Glutamatergic neuron (in vitro differentiated cells): ENCODE data around the gene RHBDF1. TPM values are rescaled to one million over a fixed set of nuclear protein-coding genes. Genes with fewer than 3 reads are reported as not detected.
"Not testable (repeated sequence)": the region's sequence is repeated elsewhere in the genome, so short reads cannot be mapped to it uniquely, and the experiment has no call there.

Experiments used
- DNase-seq: peaks from one replicate; pipeline ENCODE4 v3.0.0; 2022
- H3K27ac Mint-ChIP-seq: one replicate; pipeline ENCODE4 v1.8.0; 2020; ENCODE audit warnings: mild to moderate bottlenecking, mixed read lengths, inconsistent platforms; ENCODE audit not compliant: unreplicated experiment
- H3K27me3 Mint-ChIP-seq: one replicate; pipeline ENCODE4 v1.8.0; 2020; ENCODE audit warnings: mild to moderate bottlenecking, moderate library complexity, mixed read lengths, inconsistent platforms; ENCODE audit not compliant: unreplicated experiment
- H3K36me3 Mint-ChIP-seq: one replicate; pipeline ENCODE4 v1.8.0; 2020; ENCODE audit warnings: mild to moderate bottlenecking, mixed read lengths, inconsistent platforms; ENCODE audit not compliant: unreplicated experiment
- H3K4me1 Mint-ChIP-seq: one replicate; pipeline ENCODE4 v1.8.0; 2020; ENCODE audit warnings: mild to moderate bottlenecking, low read depth, mixed read lengths, inconsistent platforms; ENCODE audit not compliant: unreplicated experiment
- H3K4me3 Mint-ChIP-seq: one replicate; pipeline ENCODE4 v1.8.0; 2020; ENCODE audit warnings: mild to moderate bottlenecking, mixed read lengths, inconsistent platforms; ENCODE audit not compliant: unreplicated experiment
- H3K9me3 Mint-ChIP-seq: one replicate; pipeline ENCODE4 v1.8.0; 2020; ENCODE audit warnings: mild to moderate bottlenecking, moderate library complexity, mixed read lengths, inconsistent platforms; ENCODE audit not compliant: unreplicated experiment
- total RNA-seq: library from RNA; stranded (reverse); fragmentation: NEBNext Ultra II Directional; extraction: Animal tissue kit (Norgen Biotek cat#: 25700); gene quantifications from one replicate; pipeline ENCODE4 v1.2.1, GENCODE V29; 2021; ENCODE audit not compliant: unreplicated experiment
- TF ChIP-seq, protein P1 (sequence below): fragments of 200-600 bp; sonication (generic); IDR thresholded peaks from one replicate; pipeline ENCODE4 v1.5.0; 2021; ENCODE audit not compliant: partially characterized antibody, unreplicated experiment

RHBDF1 gene
- total RNA-seq, 1 donor from 2014 or later, result 25.2 TPM

DNA sequence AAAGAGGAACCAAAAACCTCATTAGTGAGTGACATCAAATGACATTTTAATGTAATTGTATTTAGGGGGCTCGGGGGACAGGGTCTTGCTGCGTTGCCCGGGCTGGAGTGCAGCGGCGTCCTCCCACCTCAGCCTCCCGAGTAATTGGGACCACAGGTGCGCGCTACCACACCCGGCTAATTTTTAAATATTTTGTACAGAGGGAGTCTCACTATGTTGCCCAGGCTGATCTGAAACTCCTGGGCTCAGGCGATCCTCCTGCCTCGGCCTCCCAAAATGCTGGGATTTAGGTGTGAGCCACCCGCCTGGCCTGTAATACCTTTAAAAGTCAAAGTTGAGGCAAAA is 18.2 kb downstream of the RHBDF1 start:
- H3K27me3 Mint-ChIP-seq, result peaks cover 5% of the 10 kb centered on the region
- TF ChIP-seq, protein P1, sequence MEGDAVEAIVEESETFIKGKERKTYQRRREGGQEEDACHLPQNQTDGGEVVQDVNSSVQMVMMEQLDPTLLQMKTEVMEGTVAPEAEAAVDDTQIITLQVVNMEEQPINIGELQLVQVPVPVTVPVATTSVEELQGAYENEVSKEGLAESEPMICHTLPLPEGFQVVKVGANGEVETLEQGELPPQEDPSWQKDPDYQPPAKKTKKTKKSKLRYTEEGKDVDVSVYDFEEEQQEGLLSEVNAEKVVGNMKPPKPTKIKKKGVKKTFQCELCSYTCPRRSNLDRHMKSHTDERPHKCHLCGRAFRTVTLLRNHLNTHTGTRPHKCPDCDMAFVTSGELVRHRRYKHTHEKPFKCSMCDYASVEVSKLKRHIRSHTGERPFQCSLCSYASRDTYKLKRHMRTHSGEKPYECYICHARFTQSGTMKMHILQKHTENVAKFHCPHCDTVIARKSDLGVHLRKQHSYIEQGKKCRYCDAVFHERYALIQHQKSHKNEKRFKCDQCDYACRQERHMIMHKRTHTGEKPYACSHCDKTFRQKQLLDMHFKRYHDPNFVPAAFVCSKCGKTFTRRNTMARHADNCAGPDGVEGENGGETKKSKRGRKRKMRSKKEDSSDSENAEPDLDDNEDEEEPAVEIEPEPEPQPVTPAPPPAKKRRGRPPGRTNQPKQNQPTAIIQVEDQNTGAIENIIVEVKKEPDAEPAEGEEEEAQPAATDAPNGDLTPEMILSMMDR, result no peak

DNA sequence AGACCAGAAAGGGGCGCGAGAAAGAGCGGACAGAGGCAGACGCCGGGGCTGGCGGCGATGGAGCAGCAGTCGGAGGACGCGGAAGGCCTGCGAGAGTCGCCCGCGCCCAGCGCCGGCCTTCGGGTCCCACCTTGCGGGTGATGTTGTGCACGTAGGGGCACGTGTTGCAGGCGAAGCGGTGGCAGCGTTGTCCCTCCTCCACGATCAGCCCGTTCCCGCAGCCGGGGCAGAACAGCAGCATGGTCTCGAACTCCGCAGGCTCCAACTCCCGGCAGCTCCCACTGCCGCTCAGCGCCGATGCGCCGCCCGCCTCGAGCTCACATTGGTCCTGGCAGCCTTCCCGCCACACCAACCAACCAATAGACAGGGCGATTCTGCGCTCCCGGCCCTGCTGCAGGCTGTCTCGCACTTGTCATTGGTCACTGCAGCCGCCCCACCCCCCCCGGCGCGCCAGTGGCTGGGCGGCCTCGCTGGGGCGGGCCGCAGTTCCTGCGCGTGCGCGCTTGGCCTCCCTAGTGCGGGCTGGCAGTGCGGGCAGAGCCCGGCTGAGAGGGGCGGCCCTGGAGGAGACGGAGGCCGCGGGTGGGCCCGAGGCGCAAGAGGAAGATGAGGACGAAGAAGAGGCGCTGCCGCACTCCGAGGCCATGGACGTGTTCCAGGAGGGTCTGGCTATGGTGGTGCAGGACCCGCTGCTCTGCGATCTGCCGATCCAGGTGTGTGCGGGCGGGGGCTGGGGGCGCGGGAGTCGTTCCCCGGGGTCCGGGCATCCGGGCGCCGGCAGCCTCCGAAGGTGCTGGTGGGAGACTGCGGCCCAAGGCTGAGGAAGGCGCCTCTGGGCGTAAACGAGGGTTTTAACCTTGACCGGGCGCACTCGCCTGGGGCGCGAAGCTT is 18.8 kb downstream of the RHBDF1 start, which contains the start of the genes POLR3K and SNRNP25:
TSS of gene POLR3K (minus strand) at position 263 of the 891 bp plus-strand sequence. CDS start at position 241, 22 bp downstream.
TSS of gene SNRNP25 (plus strand) at position 483 of the 891 bp plus-strand sequence. CDS start at position 672, 189 bp downstream.
- peaks cover 5% of the 10 kb centered on the region for H3K4me1 Mint-ChIP-seq

More for the DNA sequence above, 18.2 kb downstream of the RHBDF1 start:
- Mint-ChIP-seq H3K4me1 (peaks cover 5% of the 10 kb centered on the region), H3K9me3 (peaks cover 2% of the 10 kb centered on the region), H3K27ac (no peak overlapping the region), H3K4me3 (peak overlapping the region; percentile 99), H3K36me3 (peaks cover 7% of the 10 kb centered on the region)
- DNase-seq, result no peak

DNA sequence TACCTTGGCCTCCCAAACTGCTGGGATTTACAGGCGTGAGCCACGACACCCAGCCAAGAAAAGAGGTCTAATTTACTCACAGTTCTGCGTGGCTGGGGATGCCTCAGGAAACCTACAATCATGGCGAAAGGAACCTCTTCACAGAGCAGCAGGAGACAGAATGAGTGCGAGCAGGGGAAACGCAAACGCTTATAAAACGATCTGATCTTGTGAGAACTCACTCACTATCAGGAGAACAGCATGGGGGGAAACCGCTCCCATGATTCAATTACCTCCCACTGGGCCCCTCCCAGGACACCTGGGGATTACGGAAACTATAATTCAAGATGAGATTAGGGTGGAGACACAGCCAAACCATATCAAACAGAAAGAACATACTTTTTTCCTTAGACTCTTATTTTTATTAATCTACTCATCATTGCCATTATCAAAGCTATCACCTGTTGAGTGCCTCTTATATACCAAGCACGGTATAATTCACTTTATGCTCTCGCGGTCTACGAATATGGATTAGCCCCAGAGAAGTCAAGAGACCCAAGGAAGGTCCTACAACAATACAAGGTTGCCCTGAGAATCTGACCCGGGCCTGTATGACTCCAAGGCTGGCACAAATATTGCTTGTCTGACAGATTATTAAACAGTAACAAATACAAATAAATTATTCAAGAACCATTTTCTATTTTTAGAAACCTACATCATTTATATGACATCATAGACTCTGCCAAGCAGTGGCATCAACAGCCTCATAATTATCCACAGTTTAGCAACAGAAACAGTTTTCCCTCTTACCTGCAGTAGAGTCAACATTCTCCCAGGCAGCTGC is 21.5 kb downstream of the RHBDF1 start:
- TF ChIP-seq, protein P1, result no peak
- peaks cover 2% of the 10 kb centered on the region for H3K9me3 Mint-ChIP-seq
- H3K27ac Mint-ChIP-seq, result no peak overlapping the region

More for the DNA sequence above, 18.8 kb downstream of the RHBDF1 start, which contains the start of the genes POLR3K and SNRNP25:
- TF ChIP-seq, protein P1, result no peak
- Mint-ChIP-seq H3K27ac (peak within 1 kb of the TSS; percentile 63), H3K4me3 (peak within 1 kb of the TSS; percentile 99), H3K36me3 (peaks cover 7% of the 10 kb centered on the region), H3K9me3 (peaks cover 2% of the 10 kb centered on the region), H3K27me3 (peaks cover 4% of the 10 kb centered on the region)
- peak; percentile 99 for DNase-seq

DNA sequence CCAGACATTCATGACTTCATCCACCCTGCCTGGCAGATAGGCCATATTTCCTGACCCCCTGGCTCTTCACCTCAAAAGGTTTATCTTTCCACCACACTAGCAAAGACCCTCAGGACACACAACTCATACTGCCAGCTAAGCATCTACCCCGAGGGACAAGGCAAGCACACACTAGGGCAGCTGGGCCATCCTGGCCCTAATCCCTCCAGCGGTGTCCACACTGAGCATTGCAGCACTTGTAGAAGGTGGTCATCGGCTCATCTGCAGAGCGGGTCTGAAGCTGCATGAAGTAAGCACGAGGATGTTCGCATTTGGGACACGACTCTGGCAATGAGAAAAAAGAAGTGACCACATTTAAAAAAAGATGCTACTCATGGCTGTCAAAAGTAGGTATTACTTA is 25.2 kb downstream of the RHBDF1 start:
- peaks cover 1% of the 10 kb centered on the region for H3K27me3 Mint-ChIP-seq
- no peak overlapping the region for H3K27ac Mint-ChIP-seq
- peaks cover 1% of the 10 kb centered on the region for H3K4me1 Mint-ChIP-seq
- no peak for DNase-seq
- H3K9me3 Mint-ChIP-seq, result peaks cover 2% of the 10 kb centered on the region
- no peaks in the 10 kb centered on the region for H3K36me3 Mint-ChIP-seq
- no peak overlapping the region for H3K4me3 Mint-ChIP-seq
- TF ChIP-seq, protein P1, result no peak

More for the DNA sequence above, 21.5 kb downstream of the RHBDF1 start:
- H3K27me3 Mint-ChIP-seq, result peaks cover 6% of the 10 kb centered on the region
- H3K4me1 Mint-ChIP-seq, result peaks cover 5% of the 10 kb centered on the region
- no peak for DNase-seq
- H3K36me3 Mint-ChIP-seq, result no peaks in the 10 kb centered on the region
- H3K4me3 Mint-ChIP-seq, result no peak overlapping the region

DNA sequence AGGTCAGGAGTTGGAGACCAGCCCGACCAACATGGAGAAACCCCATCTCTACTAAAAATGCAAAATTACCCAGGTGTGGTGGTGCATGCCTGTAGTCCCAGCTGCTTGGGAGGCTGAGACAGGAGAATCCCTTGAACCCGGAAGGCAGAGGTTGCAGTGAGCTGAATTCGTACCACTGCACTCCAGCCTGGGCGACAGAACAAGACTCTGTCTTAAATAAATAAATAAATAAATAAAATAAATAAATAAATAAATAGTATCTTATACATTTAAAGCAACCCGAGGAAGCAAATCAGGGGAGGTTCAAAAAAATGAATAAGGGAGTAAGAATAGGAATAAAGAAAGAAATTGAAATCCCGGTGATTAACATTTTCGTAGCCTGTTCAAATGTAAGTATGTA is 25.9 kb downstream of the RHBDF1 start:
- not testable (repeated sequence) for H3K27me3 Mint-ChIP-seq, H3K9me3 Mint-ChIP-seq, H3K27ac Mint-ChIP-seq, DNase-seq, H3K36me3 Mint-ChIP-seq, H3K4me3 Mint-ChIP-seq, H3K4me1 Mint-ChIP-seq
